DND-41 (cell line): ENCODE data around the gene PHACTR4.

Source experiments
- ATAC-seq: fragments of 200-7000 bp; cut with Tn5 transposase; 3 replicates; pipeline ENCODE4 v1.9.1; 2021; ENCODE audit warnings: low read depth; ENCODE audit not compliant: insufficient read depth
- DNase-seq: peaks from one replicate; pipeline ENCODE4 v3.0.0-alpha.2; 2020
- H2AFZ ChIP-seq: 2 replicates; pipeline ENCODE4 v1.6.0; 2012; ENCODE audit warnings: low read depth, low read length
- H3K27ac ChIP-seq: 2 replicates; pipeline ENCODE4 v1.5.1; 2012; ENCODE audit warnings: low read length, inconsistent platforms
- H3K27me3 ChIP-seq: fragments of 200-600 bp; sonication (generic); 2 replicates; pipeline ENCODE4 v1.6.0; 2012; ENCODE audit warnings: low read length, mild to moderate bottlenecking, inconsistent platforms; ENCODE audit not compliant: insufficient read depth, poor library complexity
- H3K36me3 ChIP-seq: 2 replicates; pipeline ENCODE4 v1.5.1; 2012; ENCODE audit warnings: low read length, inconsistent platforms; ENCODE audit not compliant: insufficient read depth
- H3K4me1 ChIP-seq: 2 replicates; pipeline ENCODE4 v1.5.1; 2012; ENCODE audit warnings: mild to moderate bottlenecking, low read length; ENCODE audit not compliant: insufficient read depth
- H3K4me2 ChIP-seq: 2 replicates; pipeline ENCODE4 v1.6.0; 2012; ENCODE audit warnings: mild to moderate bottlenecking, moderate library complexity, low read length, inconsistent platforms; ENCODE audit not compliant: insufficient read depth
- H3K4me3 ChIP-seq, 2 experiments: fragments of 200-600 bp in 1 of 2; shearing (Covaris generic) in 1 of 2; 2 replicates each; pipeline ENCODE4 v1.5.1; 2012 to 2016; ENCODE audit warnings: inconsistent platforms in 2 of 2, low read length in 2 of 2, mild to moderate bottlenecking in 2 of 2, low read depth in 1 of 2, moderate library complexity in 1 of 2
- H3K79me2 ChIP-seq: 2 replicates; pipeline ENCODE4 v1.6.0; 2012; ENCODE audit warnings: low read length, inconsistent platforms; ENCODE audit not compliant: insufficient read depth
- H3K9ac ChIP-seq: 2 replicates; pipeline ENCODE4 v1.6.0; 2012; ENCODE audit warnings: low read depth, mild to moderate bottlenecking, inconsistent platforms, low read length, moderate library complexity
- H3K9me3 ChIP-seq: 2 replicates; pipeline ENCODE4 v1.5.1; 2012; ENCODE audit warnings: low read length, moderate library complexity, mild to moderate bottlenecking, inconsistent platforms; ENCODE audit not compliant: insufficient read depth, severe bottlenecking
- H4K20me1 ChIP-seq: 2 replicates; pipeline ENCODE4 v1.6.0; 2012; ENCODE audit warnings: low read length; ENCODE audit not compliant: insufficient read depth
- CTCF ChIP-seq: IDR thresholded peaks from 2 replicates; pipeline ENCODE4 v1.5.1; 2012; ENCODE audit warnings: borderline replicate concordance, low read length, moderate library complexity, mild to moderate bottlenecking; ENCODE audit not compliant: poor library complexity, severe bottlenecking; ENCODE audit errors: extremely low read depth
- EZH2 ChIP-seq: IDR thresholded peaks from 3 replicates; pipeline ENCODE4 v1.6.1; 2012; ENCODE audit warnings: borderline replicate concordance, low read depth, mild to moderate bottlenecking, moderate library complexity, low read length, inconsistent platforms; ENCODE audit not compliant: severe bottlenecking

PHACTR4 gene

GRCh38 chr1:28329395-28330153 is 40.0 kb upstream of the PHACTR4 start:
- DNase-seq = no peak
- Histone ChIP-seq H2AFZ (peak overlapping the region; percentile 90), H3K9me3 (no peaks in the 10 kb centered on the region), H4K20me1 (no peaks in the 10 kb centered on the region), H3K9ac (peak overlapping the region; percentile 69), H3K4me3 (peak overlapping the region; percentile 43 to 70), H3K36me3 (peaks cover 38% of the 10 kb centered on the region), H3K4me2 (peak overlapping the region; percentile 73), H3K27ac (peak overlapping the region; percentile 96), H3K4me1 (peaks cover 27% of the 10 kb centered on the region), H3K27me3 (no peaks in the 10 kb centered on the region), H3K79me2 (peaks cover 32% of the 10 kb centered on the region)
- ATAC-seq = peak; percentile 50
- TF ChIP-seq EZH2 = no peak
- no peak for TF ChIP-seq CTCF

- TF ChIP-seq CTCF (no peak), EZH2 (no peak)
- Histone ChIP-seq H3K4me2 (no peak overlapping the region), H3K27ac (no peak overlapping the region), H4K20me1 (no peaks in the 10 kb centered on the region), H3K79me2 (peaks cover 6% of the 10 kb centered on the region; the same call in 1 of the 2 replicates), H3K9me3 (no peaks in the 10 kb centered on the region), H3K36me3 (peaks cover 15% of the 10 kb centered on the region), H2AFZ (no peak overlapping the region), H3K9ac (no peak overlapping the region), H3K27me3 (no peaks in the 10 kb centered on the region), H3K4me3 (no peak overlapping the region), H3K4me1 (no peaks in the 10 kb centered on the region)
- ATAC-seq (no peak), DNase-seq (no peak)
These were observed 30.6 kb upstream of the PHACTR4 start for GRCh38 chr1:28338897-28339296.

GRCh38 chr1:28339551-28339950 is 30.0 kb upstream of the PHACTR4 start:
- Histone ChIP-seq H3K79me2 (peaks cover 2% of the 10 kb centered on the region; the same call in 1 of the 2 replicates), H3K9me3 (no peaks in the 10 kb centered on the region), H3K27ac (no peak overlapping the region), H4K20me1 (no peaks in the 10 kb centered on the region), H3K4me1 (no peaks in the 10 kb centered on the region), H3K36me3 (peaks cover 9% of the 10 kb centered on the region), H3K27me3 (no peaks in the 10 kb centered on the region), H3K9ac (no peak overlapping the region), H2AFZ (no peak overlapping the region), H3K4me2 (no peak overlapping the region), H3K4me3 (no peak overlapping the region)
- TF ChIP-seq EZH2 (no peak), CTCF (no peak)
- ATAC-seq = no peak
- DNase-seq = no peak
